Activated CD4-positive, alpha-beta memory T cell treated with anti-CD3 and anti-CD28 coated beads for 36 hours (primary cell): ENCODE measurements around the gene MYH10. TPM values are rescaled to one million over a fixed set of nuclear protein-coding genes. Genes with fewer than 3 reads are reported as not detected.

Experiments used
- CTCF ChIA-PET: fragments of 350-600 bp; sonication (Branson Sonifier 250); formaldehyde crosslinking; loops from one replicate; lab custom pipeline; 2021; ENCODE audit warnings: antibody characterized with exemption, inconsistent platforms; lab: Charles Lee
- POLR2A ChIA-PET: fragments of 350-600 bp; sonication (Branson Sonifier 250); formaldehyde crosslinking; loops from one replicate; lab custom pipeline; 2021; ENCODE audit warnings: antibody characterized with exemption; lab: Charles Lee
- DNase-seq: peaks from one replicate; pipeline ENCODE4 v3.0.0-alpha.2; 2020
- H3K27ac Mint-ChIP-seq: one replicate; pipeline ENCODE4 v1.8.0; 2021; ENCODE audit warnings: mixed read lengths
- H3K27me3 Mint-ChIP-seq: one replicate; pipeline ENCODE4 v1.8.0; 2021; ENCODE audit warnings: mixed read lengths
- H3K36me3 Mint-ChIP-seq: one replicate; pipeline ENCODE4 v1.8.0; 2021; ENCODE audit warnings: mixed read lengths
- H3K4me1 Mint-ChIP-seq: one replicate; pipeline ENCODE4 v1.8.0; 2021; ENCODE audit warnings: low read depth, mixed read lengths
- H3K4me3 Mint-ChIP-seq: one replicate; pipeline ENCODE4 v1.8.0; 2021; ENCODE audit warnings: mild to moderate bottlenecking, mixed read lengths
- H3K9me3 Mint-ChIP-seq: one replicate; pipeline ENCODE4 v1.8.0; 2021; ENCODE audit warnings: mixed read lengths
- intact Hi-C: fragments of 100-400 bp; cut with micrococcal nuclease; formaldehyde crosslinking; loops from one replicate; pipeline ENCODE4 v1.15.1; 2023
- total RNA-seq, 2 experiments: library from RNA; stranded (reverse); gene quantifications; one replicate each; pipeline ENCODE4 v1.2.3, GENCODE V29; 2021

MYH10 gene
- total RNA-seq, 2 experiments from 2014 or later: 15.6 to 20.6 TPM

DNA sequence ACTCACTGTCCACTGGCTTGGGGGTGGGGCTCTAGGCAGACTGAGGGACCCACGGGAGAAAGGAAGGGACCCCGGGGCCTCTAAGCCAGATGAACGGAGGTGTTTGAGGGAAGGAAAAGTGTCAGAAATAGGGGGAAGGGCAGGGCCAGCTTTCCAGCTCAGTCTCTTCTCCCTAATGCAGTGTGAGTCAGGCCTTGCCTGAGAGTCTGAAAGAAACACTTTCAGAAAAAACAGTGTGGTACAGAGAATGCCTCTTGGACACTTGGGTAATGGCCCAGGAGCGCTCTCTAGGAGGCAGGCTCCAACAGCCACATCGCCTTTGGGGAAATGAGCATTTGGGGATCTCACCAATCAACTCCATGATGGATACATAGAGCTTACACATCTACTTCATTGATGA is 148.0 kb downstream of the MYH10 start:
- DNase-seq: no peak
- ChIA-PET POLR2A (no interaction called here), CTCF (no interaction called here)
- Mint-ChIP-seq H3K36me3 (peaks cover 53% of the 10 kb centered on the region), H3K9me3 (peaks cover 24% of the 10 kb centered on the region), H3K4me1 (no peaks in the 10 kb centered on the region), H3K4me3 (no peak overlapping the region), H3K27me3 (no peaks in the 10 kb centered on the region), H3K27ac (no peak overlapping the region)
- intact Hi-C loops: no loop called here

DNA sequence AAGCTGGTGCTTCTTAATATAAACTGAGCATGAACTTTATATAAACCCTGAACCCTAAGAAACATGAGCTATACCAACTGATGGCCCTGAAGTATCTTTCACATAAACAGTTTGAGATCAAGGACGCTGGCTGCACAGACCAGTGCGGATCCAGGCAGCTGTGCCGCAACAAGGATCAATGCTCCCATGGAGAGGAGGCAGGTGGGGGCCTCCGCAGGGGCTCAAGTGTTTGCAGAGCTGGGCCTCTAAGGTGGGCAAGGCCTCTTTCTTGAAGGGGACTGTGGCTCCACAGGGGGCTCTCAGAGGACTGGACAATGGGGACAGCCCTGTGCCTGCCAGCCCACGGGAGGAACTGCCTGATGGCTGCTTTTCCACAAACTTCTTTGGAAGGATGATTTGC is 148.8 kb downstream of the MYH10 start:
- H3K27ac Mint-ChIP-seq: no peak overlapping the region
- peaks cover 24% of the 10 kb centered on the region for H3K9me3 Mint-ChIP-seq
- DNase-seq: no peak
- CTCF ChIA-PET: no interaction called here
- POLR2A ChIA-PET: no interaction called here
- no peaks in the 10 kb centered on the region for H3K4me1 Mint-ChIP-seq
- H3K4me3 Mint-ChIP-seq: no peak overlapping the region
- intact Hi-C loops: no loop called here
- H3K27me3 Mint-ChIP-seq: no peaks in the 10 kb centered on the region
- peaks cover 49% of the 10 kb centered on the region for H3K36me3 Mint-ChIP-seq

DNA sequence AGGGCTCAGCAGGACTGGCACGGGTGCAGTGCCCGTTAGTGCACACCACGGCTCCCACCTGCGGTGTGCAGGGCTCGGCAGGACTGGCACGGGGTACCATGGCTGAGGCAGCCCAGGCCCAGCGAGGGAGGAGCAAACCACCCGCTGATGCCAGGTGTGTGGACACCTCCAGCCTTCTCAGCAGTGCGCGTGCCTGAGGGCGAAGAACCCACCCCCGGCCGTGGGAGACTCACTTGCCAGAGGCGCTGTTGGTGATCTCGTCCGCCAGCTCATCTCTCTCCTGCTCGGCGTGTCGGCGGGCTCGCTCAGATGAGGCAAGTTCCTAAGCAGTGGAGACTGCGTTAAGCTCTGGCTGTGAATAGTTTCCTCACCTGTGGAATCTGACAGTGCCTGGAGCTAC is 149.4 kb downstream of the MYH10 start:
- DNase-seq: no peak
- intact Hi-C loops: no loop called here
- peaks cover 24% of the 10 kb centered on the region for H3K9me3 Mint-ChIP-seq
- H3K4me3 Mint-ChIP-seq: no peak overlapping the region
- POLR2A ChIA-PET: no interaction called here
- peaks cover 49% of the 10 kb centered on the region for H3K36me3 Mint-ChIP-seq
- no peaks in the 10 kb centered on the region for H3K4me1 Mint-ChIP-seq
- H3K27me3 Mint-ChIP-seq: no peaks in the 10 kb centered on the region
- CTCF ChIA-PET: no interaction called here
- H3K27ac Mint-ChIP-seq: no peak overlapping the region

DNA sequence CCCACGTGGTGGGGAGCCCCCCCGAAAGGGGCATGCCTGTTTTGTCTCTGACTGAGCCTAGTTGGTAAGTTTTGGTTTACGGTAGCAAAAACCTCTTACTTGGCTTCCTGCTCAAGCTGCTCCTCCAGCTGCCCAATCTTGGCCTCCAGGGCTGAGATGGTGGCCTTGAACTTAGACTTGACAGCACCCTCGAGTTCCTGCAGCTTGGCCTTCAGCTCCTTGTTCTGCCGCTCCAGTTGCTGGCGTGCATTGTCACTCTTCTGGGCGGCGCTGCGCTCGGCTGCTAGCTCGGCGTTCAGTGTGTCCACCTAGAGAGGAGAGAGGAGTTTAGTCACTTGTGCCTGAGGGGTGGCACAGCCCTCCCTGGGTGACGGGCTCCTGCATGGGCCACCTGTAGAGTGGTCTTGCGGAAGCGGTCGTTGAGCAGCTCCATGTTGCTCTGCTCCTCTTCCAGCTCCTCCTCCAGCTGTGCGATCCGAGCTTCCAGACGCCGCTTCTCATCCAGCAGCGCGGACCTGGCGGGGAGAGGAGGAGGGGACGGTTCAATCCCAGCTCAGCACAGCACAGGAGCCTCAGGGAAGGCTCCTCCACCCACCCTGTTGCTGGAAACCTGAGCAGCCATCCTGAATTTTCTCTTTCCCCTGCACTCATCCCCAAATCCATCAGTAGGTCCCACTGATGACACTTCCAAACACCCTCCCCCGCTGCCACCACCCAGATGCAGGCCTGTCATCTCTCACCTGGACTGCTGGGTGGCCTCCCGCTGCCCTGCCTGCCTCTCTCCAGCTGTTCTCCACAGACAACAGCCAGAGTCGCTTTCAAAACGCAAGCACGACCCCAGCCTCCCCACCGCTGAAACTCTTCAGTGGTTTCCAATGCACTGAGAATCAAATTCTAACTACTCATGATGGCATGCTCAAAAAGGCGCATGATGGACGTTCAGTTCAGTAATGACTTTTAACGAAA is 150.2 kb downstream of the MYH10 start:
- Mint-ChIP-seq H3K9me3 (peaks cover 24% of the 10 kb centered on the region), H3K27me3 (no peaks in the 10 kb centered on the region), H3K4me1 (no peaks in the 10 kb centered on the region), H3K36me3 (peaks cover 53% of the 10 kb centered on the region), H3K4me3 (no peak overlapping the region), H3K27ac (no peak overlapping the region)
- POLR2A ChIA-PET: no interaction called here
- intact Hi-C loops: no loop called here
- CTCF ChIA-PET: interaction anchor here (0.6 kb wide), 1 partner anchor 70 kb away, joined by 5 read pairs; no protein-coding TSS in a partner anchor
- DNase-seq: no peak

DNA sequence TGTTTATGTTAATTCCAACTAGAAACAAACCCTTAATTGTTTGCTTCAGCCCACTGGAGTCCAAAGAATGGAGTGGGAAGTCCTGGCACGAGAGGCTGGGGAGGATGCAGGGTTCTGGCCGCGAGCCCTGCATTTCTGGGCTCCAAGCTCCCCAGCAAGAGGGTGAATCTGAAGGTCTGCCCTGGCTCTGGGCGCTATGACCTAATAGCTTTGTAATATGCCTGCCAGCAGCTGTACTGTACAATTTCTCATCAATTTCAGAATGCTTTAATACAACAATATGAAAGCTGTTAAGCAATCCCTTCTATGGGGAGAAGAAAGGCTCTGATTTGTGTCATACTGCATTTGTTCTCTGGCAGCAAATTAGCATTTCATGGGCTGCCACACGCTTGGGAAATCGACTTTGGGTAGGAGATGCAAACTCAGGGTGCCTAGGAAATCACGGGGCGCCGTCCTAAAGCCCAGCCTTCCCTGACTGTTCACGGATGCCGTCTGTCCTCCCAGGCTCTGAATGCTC is 151.0 kb downstream of the MYH10 start:
- Mint-ChIP-seq H3K36me3 (peaks cover 54% of the 10 kb centered on the region), H3K27ac (no peak overlapping the region), H3K27me3 (no peaks in the 10 kb centered on the region), H3K9me3 (peaks cover 19% of the 10 kb centered on the region), H3K4me3 (no peak overlapping the region), H3K4me1 (no peaks in the 10 kb centered on the region)
- no peak for DNase-seq
- POLR2A ChIA-PET: no interaction called here
- CTCF ChIA-PET: interaction anchor here (0.6 kb wide), 1 partner anchor 69 kb away, joined by 5 read pairs; no protein-coding TSS in a partner anchor
- intact Hi-C loops: no loop called here

DNA sequence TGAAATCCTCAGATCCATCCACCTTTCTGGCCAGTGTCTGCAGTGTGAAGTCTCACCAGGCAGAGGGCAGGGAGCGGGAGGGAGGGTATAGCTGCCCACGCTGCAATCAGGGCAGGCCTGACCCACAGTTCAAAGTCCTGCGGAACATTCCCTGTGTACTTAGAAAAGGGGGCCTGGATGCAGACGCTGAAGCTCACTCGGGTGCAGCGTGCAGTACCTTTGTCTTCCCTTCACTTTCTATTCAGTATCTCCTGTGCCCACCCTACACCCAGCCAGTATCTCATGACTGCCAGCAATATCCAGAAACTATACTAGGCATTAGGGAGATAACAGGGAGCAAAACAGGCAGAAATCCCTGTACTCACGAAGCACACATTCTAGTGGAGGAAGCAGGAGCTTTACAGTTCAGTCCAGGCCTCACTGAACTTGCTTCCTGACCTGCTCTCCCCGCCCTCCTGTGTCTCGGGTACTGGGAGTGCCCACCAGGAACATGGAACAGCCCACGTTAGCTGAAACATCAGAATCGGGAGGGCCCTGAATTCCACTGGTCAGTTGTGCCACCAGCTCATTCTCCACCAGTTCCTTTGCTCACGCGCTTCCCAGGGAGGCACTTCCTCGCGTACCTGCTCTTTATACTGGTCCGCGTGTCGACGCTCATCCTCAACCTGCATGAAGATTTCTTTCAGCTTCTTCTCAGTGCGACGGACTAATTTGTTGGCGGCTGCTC is 152.6 kb downstream of the MYH10 start:
- no peak overlapping the region for H3K27ac Mint-ChIP-seq
- POLR2A ChIA-PET: no interaction called here

DNA sequence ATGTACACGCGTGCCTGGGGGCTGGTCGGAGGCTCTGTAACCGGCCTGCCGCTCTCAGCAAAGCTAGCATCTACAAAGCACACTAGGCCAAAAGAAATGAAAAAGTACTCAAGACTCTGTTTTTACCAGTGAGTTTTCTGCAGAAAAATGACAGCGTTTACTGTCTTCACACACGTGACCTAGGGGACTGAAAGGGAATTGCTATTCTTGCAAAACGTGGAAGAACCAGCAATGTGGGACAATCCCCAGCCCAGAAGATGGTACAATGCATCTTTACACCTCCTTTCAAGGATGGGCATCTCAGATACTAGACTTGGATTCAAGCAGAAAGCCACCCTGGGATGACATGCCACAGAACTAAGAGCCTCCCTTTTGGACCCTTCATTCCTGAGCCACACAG is 153.4 kb downstream of the MYH10 start:
- CTCF ChIA-PET: no interaction called here
- intact Hi-C loops: no loop called here
- Mint-ChIP-seq H3K9me3 (peaks cover under 1% of the 10 kb centered on the region), H3K27ac (no peak overlapping the region), H3K4me1 (no peaks in the 10 kb centered on the region), H3K27me3 (no peaks in the 10 kb centered on the region), H3K36me3 (peaks cover 51% of the 10 kb centered on the region), H3K4me3 (no peak overlapping the region)
- POLR2A ChIA-PET: no interaction called here
- DNase-seq: no peak

More for the DNA sequence above, 152.6 kb downstream of the MYH10 start:
- DNase-seq: no peak
- Mint-ChIP-seq H3K4me3 (no peak overlapping the region), H3K27me3 (no peaks in the 10 kb centered on the region), H3K36me3 (peaks cover 55% of the 10 kb centered on the region), H3K4me1 (no peaks in the 10 kb centered on the region), H3K9me3 (peaks cover 8% of the 10 kb centered on the region)
- intact Hi-C loops: no loop called here
- CTCF ChIA-PET: no interaction called here

DNA sequence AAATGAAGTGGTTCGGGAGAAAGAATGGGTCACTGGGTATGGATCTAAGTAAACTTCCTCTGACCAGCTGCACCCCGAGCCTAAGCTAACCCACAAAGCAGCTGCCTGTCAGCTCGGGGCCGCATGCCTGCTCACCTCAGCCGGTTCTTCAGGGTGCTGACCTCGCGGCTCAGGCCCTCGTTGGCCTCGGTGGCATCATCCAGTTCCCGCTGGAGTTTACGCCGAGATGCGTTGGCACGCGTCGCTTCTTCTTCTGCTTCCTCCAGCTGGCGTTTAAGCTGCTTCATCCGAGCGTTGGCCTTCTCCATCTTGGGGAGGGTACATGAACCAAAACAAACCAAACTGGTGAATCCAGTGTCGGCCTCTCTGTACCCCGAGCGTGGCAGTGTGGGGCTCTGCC is 153.8 kb downstream of the MYH10 start:
- intact Hi-C loops: no loop called here
- POLR2A ChIA-PET: no interaction called here
- DNase-seq: no peak
- no peaks in the 10 kb centered on the region for H3K4me1 Mint-ChIP-seq
- no peaks in the 10 kb centered on the region for H3K27me3 Mint-ChIP-seq
- H3K36me3 Mint-ChIP-seq: peaks cover 50% of the 10 kb centered on the region
- CTCF ChIA-PET: no interaction called here
- no peaks in the 10 kb centered on the region for H3K9me3 Mint-ChIP-seq
- H3K4me3 Mint-ChIP-seq: no peak overlapping the region
- H3K27ac Mint-ChIP-seq: no peak overlapping the region

DNA sequence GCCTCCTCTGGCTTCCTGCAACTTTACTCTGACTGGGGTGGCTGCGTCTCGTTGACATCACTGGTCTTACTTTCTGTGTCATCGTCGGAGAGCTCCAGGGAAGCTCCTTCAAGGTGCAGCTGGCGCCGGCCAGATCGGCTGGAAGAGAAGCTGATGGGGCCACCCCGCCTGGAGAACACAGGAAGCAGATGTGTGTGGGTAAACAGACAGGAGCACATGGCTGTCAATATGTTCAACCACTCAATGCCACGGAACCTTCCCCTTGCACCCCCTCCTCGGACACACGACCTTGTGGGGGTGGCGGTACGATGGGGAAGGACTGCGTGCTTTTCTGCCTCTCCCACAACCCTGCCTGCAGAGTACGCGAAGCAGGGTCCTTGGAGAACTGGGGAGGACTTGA is 154.7 kb downstream of the MYH10 start:
- H3K4me1 Mint-ChIP-seq: no peaks in the 10 kb centered on the region
- intact Hi-C loops: no loop called here
- no peaks in the 10 kb centered on the region for H3K27me3 Mint-ChIP-seq
- ChIA-PET POLR2A (no interaction called here), CTCF (no interaction called here)
- H3K36me3 Mint-ChIP-seq: peaks cover 49% of the 10 kb centered on the region
- no peak overlapping the region for H3K4me3 Mint-ChIP-seq
- H3K9me3 Mint-ChIP-seq: no peaks in the 10 kb centered on the region
- DNase-seq: no peak
- H3K27ac Mint-ChIP-seq: no peak overlapping the region

DNA sequence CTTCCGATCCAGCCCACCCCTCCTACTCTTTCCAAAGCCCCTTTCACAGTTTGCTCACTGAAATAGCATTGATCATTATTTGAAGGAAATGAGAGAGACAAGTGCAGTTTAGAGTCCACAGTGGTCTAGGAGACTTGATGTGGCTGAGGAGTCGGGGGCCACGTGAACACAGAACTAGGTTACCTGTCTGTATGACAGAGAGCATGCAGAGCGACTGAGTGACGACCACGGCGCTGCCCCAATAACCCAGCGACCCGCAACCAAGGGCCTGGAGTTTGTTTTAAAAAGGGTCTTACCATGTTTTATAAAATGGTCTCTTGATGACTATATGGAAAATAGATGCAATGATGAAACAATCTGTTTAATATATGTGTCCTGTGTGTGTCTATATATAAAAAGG is 155.3 kb downstream of the MYH10 start:
- POLR2A ChIA-PET: no interaction called here
- peaks cover 46% of the 10 kb centered on the region for H3K36me3 Mint-ChIP-seq
- no peaks in the 10 kb centered on the region for H3K27me3 Mint-ChIP-seq
- DNase-seq: no peak
- intact Hi-C loops: no loop called here
- no peak overlapping the region for H3K27ac Mint-ChIP-seq
- H3K9me3 Mint-ChIP-seq: no peaks in the 10 kb centered on the region
- H3K4me1 Mint-ChIP-seq: no peaks in the 10 kb centered on the region
- no peak overlapping the region for H3K4me3 Mint-ChIP-seq
- CTCF ChIA-PET: no interaction called here

DNA sequence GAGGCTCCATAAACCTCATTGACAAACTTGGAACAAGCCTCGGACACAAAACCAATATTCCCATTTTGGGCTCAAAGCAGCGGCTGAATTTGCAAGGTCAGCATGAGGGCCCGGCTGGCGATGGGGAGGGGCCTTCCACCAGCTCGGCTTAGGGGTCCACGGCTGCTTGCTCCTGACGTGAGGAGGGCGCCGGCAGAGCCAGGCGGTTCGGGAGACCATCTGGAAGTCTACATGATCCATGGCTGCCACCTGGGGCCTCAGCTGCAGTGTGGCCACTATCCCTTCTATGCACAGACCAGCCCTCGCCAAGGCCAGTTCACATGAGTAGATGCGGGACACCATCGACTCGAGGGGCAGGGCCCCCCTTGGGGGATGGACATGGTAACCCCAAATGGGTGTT is 155.7 kb downstream of the MYH10 start:
- Mint-ChIP-seq H3K4me3 (no peak overlapping the region), H3K36me3 (peaks cover 42% of the 10 kb centered on the region), H3K27ac (no peak overlapping the region), H3K9me3 (no peaks in the 10 kb centered on the region), H3K27me3 (no peaks in the 10 kb centered on the region), H3K4me1 (no peaks in the 10 kb centered on the region)
- DNase-seq: no peak
- ChIA-PET POLR2A (no interaction called here), CTCF (no interaction called here)
- intact Hi-C loops: no loop called here

DNA sequence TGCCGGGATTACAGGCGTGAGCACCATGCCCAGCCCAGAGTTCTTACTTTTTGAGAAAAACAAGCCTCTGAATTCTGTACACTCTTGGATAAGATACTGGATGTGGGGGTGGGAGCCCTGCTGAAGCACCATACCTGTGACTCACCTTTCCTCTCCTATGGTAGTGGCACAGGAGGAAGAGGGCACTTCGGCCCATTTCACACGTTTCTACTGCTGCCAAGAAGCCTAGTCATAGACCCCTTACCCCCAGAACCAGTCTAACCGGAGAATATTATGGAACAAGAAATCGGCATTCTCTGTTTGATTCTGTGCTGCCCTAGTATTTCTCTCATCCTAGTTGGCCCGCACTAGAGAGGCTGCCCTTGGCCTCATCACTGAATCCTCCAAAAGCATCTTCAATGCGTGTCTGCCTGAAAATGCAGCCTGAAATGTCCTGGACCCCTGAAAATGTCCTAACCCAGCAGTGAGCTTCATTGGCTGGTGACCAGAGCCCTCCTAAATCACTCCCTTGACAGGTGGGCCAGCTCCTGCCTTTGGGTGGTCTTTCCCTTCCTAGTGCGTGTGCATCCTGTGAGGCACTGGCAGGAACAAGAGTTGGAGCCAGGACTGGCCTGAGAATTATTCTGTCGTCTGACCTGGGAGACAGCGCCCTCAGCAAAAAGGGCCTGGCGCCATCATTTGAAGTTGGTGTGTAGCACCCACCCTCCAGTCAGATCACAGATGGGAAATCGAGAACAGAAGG is 156.9 kb downstream of the MYH10 start:
- intact Hi-C loops: no loop called here
- Mint-ChIP-seq H3K4me1 (no peaks in the 10 kb centered on the region), H3K27ac (no peak overlapping the region), H3K27me3 (no peaks in the 10 kb centered on the region), H3K36me3 (peaks cover 39% of the 10 kb centered on the region), H3K9me3 (no peaks in the 10 kb centered on the region), H3K4me3 (no peak overlapping the region)
- no peak for DNase-seq
- POLR2A ChIA-PET: no interaction called here
- CTCF ChIA-PET: no interaction called here
